Measurements from ENCODE around the gene GPHN.

The GPHN gene

GRCh38 chr14:66916421-66916820 is 408.5 kb downstream of the GPHN start:
- DNase-seq (ENCODE audit: extremely low read depth in 1 of 2, low read depth in 1 of 2): no peak

GRCh38 chr14:66918527-66918926 is 410.6 kb downstream of the GPHN start:
- no peak for DNase-seq (ENCODE audit: extremely low read depth in 1 of 2, low read depth in 1 of 2)

GRCh38 chr14:66920196-66920595 is 412.2 kb downstream of the GPHN start:
- no peak for DNase-seq (ENCODE audit: extremely low read depth in 1 of 2, low read depth in 1 of 2)

- DNase-seq (ENCODE audit: extremely low read depth in 1 of 2, low read depth in 1 of 2): no peak
Observed at GRCh38 chr14:66923251-66923650, 415.3 kb downstream of the GPHN start.

GRCh38 chr14:66939409-66939808 is 431.5 kb downstream of the GPHN start:
- no peak for DNase-seq (ENCODE audit: extremely low read depth in 1 of 2, low read depth in 1 of 2)

GRCh38 chr14:66944872-66945271 is 436.9 kb downstream of the GPHN start:
- DNase-seq (ENCODE audit: extremely low read depth in 1 of 2, low read depth in 1 of 2): no peak

GRCh38 chr14:66955159-66955558 is 447.2 kb downstream of the GPHN start:
- DNase-seq (ENCODE audit: extremely low read depth in 1 of 2, low read depth in 1 of 2): no peak

- no peak for DNase-seq (ENCODE audit: extremely low read depth in 1 of 2, low read depth in 1 of 2)
Observed at GRCh38 chr14:66959437-66960050, 451.6 kb downstream of the GPHN start.

- no peak for DNase-seq (ENCODE audit: extremely low read depth in 1 of 2, low read depth in 1 of 2)
Observed at GRCh38 chr14:66965831-66966230, 457.9 kb downstream of the GPHN start.

- no peak for DNase-seq (ENCODE audit: extremely low read depth in 1 of 2, low read depth in 1 of 2)
Observed at GRCh38 chr14:66972469-66972868, 464.5 kb downstream of the GPHN start.

- no peak for DNase-seq (ENCODE audit: extremely low read depth in 1 of 2, low read depth in 1 of 2)
Observed at GRCh38 chr14:66974397-66975025, 466.6 kb downstream of the GPHN start.

- no peak for DNase-seq (ENCODE audit: extremely low read depth in 1 of 2, low read depth in 1 of 2)
Observed at GRCh38 chr14:66975251-66975650, 467.3 kb downstream of the GPHN start.

- DNase-seq (ENCODE audit: extremely low read depth in 1 of 2, low read depth in 1 of 2): no peak
Observed at GRCh38 chr14:66979101-66979974, 471.4 kb downstream of the GPHN start.

GRCh38 chr14:66982247-66982646 is 474.3 kb downstream of the GPHN start:
- DNase-seq (ENCODE audit: extremely low read depth in 1 of 2, low read depth in 1 of 2): no peak

GRCh38 chr14:66992776-66993175 is 484.8 kb downstream of the GPHN start:
- DNase-seq (ENCODE audit: extremely low read depth in 1 of 2, low read depth in 1 of 2): no peak

GRCh38 chr14:66993512-66993911 is 485.6 kb downstream of the GPHN start:
- DNase-seq (ENCODE audit: extremely low read depth in 1 of 2, low read depth in 1 of 2): no peak

GRCh38 chr14:66998013-66998412 is 490.1 kb downstream of the GPHN start:
- no peak for DNase-seq (ENCODE audit: extremely low read depth in 1 of 2, low read depth in 1 of 2)

- no peak for DNase-seq (ENCODE audit: extremely low read depth in 1 of 2, low read depth in 1 of 2)
Observed at GRCh38 chr14:66999978-67000377, 492.0 kb downstream of the GPHN start.

- no peak for DNase-seq (ENCODE audit: extremely low read depth in 1 of 2, low read depth in 1 of 2)
Observed at GRCh38 chr14:67002994-67003753, 495.2 kb downstream of the GPHN start.

- no peak for DNase-seq (ENCODE audit: extremely low read depth in 1 of 2, low read depth in 1 of 2)
Observed at GRCh38 chr14:67004521-67004920, 496.6 kb downstream of the GPHN start.

GRCh38 chr14:67010602-67011001 is 502.7 kb downstream of the GPHN start:
- DNase-seq (ENCODE audit: extremely low read depth in 1 of 2, low read depth in 1 of 2): no peak
